ENCODE results near the gene SLC3A2. TPM values are rescaled to one million over a fixed set of nuclear protein-coding genes. Genes with fewer than 3 reads are reported as not detected.

The SLC3A2 gene
- total RNA-seq, 1 donor from 2014 or later: 147 TPM

GRCh38 chr11:62919898-62920640 is 39.4 kb downstream of the SLC3A2 start:
- H3K4me3 Mint-ChIP-seq (ENCODE audit: unreplicated experiment): peak overlapping the region; percentile 31
- peaks cover 9% of the 10 kb centered on the region for H3K4me1 Mint-ChIP-seq (ENCODE audit: unreplicated experiment)
- DNase-seq (ENCODE audit: low spot score): no peak
- no peak overlapping the region for H3K27ac Mint-ChIP-seq (ENCODE audit: unreplicated experiment)
- H3K36me3 Mint-ChIP-seq (ENCODE audit: low read depth, unreplicated experiment): peaks cover 8% of the 10 kb centered on the region
- no peaks in the 10 kb centered on the region for H3K9me3 Mint-ChIP-seq (ENCODE audit: unreplicated experiment)
- TF ChIP-seq, protein P1, sequence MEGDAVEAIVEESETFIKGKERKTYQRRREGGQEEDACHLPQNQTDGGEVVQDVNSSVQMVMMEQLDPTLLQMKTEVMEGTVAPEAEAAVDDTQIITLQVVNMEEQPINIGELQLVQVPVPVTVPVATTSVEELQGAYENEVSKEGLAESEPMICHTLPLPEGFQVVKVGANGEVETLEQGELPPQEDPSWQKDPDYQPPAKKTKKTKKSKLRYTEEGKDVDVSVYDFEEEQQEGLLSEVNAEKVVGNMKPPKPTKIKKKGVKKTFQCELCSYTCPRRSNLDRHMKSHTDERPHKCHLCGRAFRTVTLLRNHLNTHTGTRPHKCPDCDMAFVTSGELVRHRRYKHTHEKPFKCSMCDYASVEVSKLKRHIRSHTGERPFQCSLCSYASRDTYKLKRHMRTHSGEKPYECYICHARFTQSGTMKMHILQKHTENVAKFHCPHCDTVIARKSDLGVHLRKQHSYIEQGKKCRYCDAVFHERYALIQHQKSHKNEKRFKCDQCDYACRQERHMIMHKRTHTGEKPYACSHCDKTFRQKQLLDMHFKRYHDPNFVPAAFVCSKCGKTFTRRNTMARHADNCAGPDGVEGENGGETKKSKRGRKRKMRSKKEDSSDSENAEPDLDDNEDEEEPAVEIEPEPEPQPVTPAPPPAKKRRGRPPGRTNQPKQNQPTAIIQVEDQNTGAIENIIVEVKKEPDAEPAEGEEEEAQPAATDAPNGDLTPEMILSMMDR (IDR thresholded peaks at IDR 0.05; ENCODE audit: unreplicated experiment): no peak
- peaks cover 11% of the 10 kb centered on the region for H3K27me3 Mint-ChIP-seq (ENCODE audit: unreplicated experiment)

DNA sequence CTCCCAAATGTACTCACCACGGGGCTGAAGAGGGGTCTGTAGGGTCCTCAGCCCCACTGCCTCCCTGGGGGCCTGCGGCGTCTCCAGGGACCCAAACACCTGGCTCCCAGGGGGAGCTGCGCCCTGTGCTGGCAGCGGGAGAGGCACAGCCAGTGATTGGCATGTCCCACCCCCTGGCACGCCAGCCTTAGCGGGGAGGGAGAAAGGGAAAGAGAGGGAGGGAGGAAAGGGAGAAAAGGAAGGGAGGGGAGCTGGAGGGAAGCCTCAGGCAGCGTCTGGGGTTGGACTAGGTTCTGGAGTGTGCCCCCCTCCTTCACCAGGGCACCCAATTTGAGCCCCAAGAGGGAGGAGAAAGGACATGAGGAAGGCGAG is 40.5 kb downstream of the SLC3A2 start, which contains the start of gene CHRM1:
TSS of gene CHRM1 (minus strand) at position 163 of the 372 bp plus-strand sequence. CDS start 10,263 bp downstream, outside the sequence.
- DNase-seq (ENCODE audit: low spot score): no peak
- H3K27ac Mint-ChIP-seq (ENCODE audit: unreplicated experiment): no peak within 1 kb of the TSS
- H3K27me3 Mint-ChIP-seq (ENCODE audit: unreplicated experiment): peaks cover 10% of the 10 kb centered on the region
- TF ChIP-seq, protein P1 (IDR thresholded peaks at IDR 0.05; ENCODE audit: unreplicated experiment): no peak
- peaks cover 8% of the 10 kb centered on the region for H3K36me3 Mint-ChIP-seq (ENCODE audit: low read depth, unreplicated experiment)
- no peaks in the 10 kb centered on the region for H3K9me3 Mint-ChIP-seq (ENCODE audit: unreplicated experiment)
- H3K4me1 Mint-ChIP-seq (ENCODE audit: unreplicated experiment): peaks cover 17% of the 10 kb centered on the region
- H3K4me3 Mint-ChIP-seq (ENCODE audit: unreplicated experiment): peak within 1 kb of the TSS; percentile 31

GRCh38 chr11:62921573-62922188 is 41.0 kb downstream of the SLC3A2 start:
- peaks cover 20% of the 10 kb centered on the region for H3K4me1 Mint-ChIP-seq (ENCODE audit: unreplicated experiment)
- no peaks in the 10 kb centered on the region for H3K9me3 Mint-ChIP-seq (ENCODE audit: unreplicated experiment)
- TF ChIP-seq, protein P1 (IDR thresholded peaks at IDR 0.05; ENCODE audit: unreplicated experiment): no peak
- H3K27me3 Mint-ChIP-seq (ENCODE audit: unreplicated experiment): peaks cover 13% of the 10 kb centered on the region
- H3K4me3 Mint-ChIP-seq (ENCODE audit: unreplicated experiment): no peak overlapping the region
- DNase-seq (ENCODE audit: low spot score): no peak
- peaks cover 8% of the 10 kb centered on the region for H3K36me3 Mint-ChIP-seq (ENCODE audit: low read depth, unreplicated experiment)
- no peak overlapping the region for H3K27ac Mint-ChIP-seq (ENCODE audit: unreplicated experiment)

- H3K27me3 Mint-ChIP-seq (ENCODE audit: unreplicated experiment): peaks cover 13% of the 10 kb centered on the region
- peaks cover 20% of the 10 kb centered on the region for H3K4me1 Mint-ChIP-seq (ENCODE audit: unreplicated experiment)
- DNase-seq (ENCODE audit: low spot score): no peak
- H3K9me3 Mint-ChIP-seq (ENCODE audit: unreplicated experiment): no peaks in the 10 kb centered on the region
- H3K4me3 Mint-ChIP-seq (ENCODE audit: unreplicated experiment): peak overlapping the region; percentile 75
- TF ChIP-seq, protein P1 (IDR thresholded peaks at IDR 0.05; ENCODE audit: unreplicated experiment): no peak
- H3K27ac Mint-ChIP-seq (ENCODE audit: unreplicated experiment): no peak overlapping the region
- H3K36me3 Mint-ChIP-seq (ENCODE audit: low read depth, unreplicated experiment): peaks cover 8% of the 10 kb centered on the region
Observed at GRCh38 chr11:62922189-62922589, 41.5 kb downstream of the SLC3A2 start.

All from endothelial cell (in vitro differentiated cells).